Coronary artery (tissue), 2 donors: Measurements from ENCODE around the gene IRAG1.
A peak's percentile ranks its signal among the peaks of the same experiment; 100 is the strongest.

Experiments
- DNase-seq: peaks from one replicate; pipeline ENCODE4 v3.0.0-alpha.2; 2017; ENCODE audit warnings: low spot score
- H3K27ac ChIP-seq, 2 donors: fragments of 200-600 bp; sonication (generic); one replicate each; pipeline ENCODE4 v1.5.1; 2016 to 2019
- H3K4me3 ChIP-seq: fragments of 200-600 bp; sonication (generic); 2 replicates; pipeline ENCODE4 v1.5.1; 2016; ENCODE audit warnings: mild to moderate bottlenecking, moderate library complexity
- TF ChIP-seq, protein P1 (sequence below): fragments of 200-600 bp; sonication (generic); IDR thresholded peaks from one replicate; pipeline ENCODE4 v1.5.1; 2019; ENCODE audit warnings: antibody characterized with exemption

The IRAG1 gene

DNA sequence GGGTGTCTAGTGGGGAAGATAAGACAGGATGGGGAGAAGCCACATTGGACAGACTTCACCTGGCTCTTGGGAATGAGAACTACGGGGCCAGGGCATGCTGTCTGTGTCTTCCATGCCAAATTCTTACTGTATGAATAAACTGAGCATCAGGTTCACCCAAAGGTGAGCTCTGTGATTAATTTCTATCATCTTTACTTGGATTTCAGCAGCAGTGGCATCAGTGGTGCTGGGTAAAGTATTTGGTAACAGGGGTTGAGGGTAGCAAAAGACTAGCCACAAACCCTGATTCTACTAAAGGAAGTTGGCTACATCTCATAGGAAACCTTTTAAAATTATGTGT, 38.8 kb downstream of the IRAG1 start:
- DNase-seq: no peak
- TF ChIP-seq, protein P1, sequence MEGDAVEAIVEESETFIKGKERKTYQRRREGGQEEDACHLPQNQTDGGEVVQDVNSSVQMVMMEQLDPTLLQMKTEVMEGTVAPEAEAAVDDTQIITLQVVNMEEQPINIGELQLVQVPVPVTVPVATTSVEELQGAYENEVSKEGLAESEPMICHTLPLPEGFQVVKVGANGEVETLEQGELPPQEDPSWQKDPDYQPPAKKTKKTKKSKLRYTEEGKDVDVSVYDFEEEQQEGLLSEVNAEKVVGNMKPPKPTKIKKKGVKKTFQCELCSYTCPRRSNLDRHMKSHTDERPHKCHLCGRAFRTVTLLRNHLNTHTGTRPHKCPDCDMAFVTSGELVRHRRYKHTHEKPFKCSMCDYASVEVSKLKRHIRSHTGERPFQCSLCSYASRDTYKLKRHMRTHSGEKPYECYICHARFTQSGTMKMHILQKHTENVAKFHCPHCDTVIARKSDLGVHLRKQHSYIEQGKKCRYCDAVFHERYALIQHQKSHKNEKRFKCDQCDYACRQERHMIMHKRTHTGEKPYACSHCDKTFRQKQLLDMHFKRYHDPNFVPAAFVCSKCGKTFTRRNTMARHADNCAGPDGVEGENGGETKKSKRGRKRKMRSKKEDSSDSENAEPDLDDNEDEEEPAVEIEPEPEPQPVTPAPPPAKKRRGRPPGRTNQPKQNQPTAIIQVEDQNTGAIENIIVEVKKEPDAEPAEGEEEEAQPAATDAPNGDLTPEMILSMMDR: no peak
- H3K27ac ChIP-seq: peak overlapping the region; percentile 86 to 93
- H3K4me3 ChIP-seq: no peak overlapping the region

DNA sequence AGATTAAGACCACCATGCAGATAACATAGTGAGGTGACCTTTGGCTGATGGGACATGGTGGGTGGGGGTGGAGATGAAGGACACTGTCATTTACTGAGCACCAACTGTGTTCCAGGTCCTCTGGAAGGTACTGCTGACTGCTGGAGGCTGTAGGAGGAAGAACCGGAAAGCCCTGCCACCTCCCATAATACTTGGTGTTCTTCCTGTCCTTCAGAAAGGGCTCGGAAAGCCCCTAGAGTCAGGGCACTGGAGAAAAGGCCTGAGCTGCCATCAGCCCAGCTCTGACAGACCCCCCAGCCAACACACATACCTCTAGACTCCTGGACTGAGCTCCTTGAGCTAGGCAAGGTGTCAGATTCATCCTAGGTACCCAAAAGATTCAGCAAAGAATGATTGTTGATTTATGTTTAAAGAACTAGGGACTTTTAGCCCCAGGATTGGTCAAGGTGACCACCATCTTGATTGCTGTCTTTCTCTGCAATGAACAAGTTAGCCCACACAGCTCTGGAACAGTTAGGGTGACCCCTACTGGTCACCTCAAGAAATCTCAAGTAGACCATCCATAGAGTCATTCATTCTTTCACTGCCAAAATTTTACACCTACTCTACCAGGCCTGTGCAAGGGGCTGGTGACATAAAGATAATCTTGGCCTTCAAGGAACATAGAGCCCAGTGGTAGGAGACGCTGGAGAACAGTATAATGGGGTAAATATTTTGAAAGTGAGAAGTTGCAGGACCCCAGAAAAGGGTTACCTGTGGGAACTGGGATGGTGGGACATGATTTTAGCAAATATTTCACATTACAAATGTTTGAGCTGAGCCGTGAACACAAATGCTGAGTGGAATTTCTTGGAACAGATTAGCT, 39.4 kb downstream of the IRAG1 start:
- H3K27ac ChIP-seq: peak overlapping the region; percentile 86 to 93
- H3K4me3 ChIP-seq: no peak overlapping the region
- DNase-seq: no peak
- TF ChIP-seq, protein P1: no peak

DNA sequence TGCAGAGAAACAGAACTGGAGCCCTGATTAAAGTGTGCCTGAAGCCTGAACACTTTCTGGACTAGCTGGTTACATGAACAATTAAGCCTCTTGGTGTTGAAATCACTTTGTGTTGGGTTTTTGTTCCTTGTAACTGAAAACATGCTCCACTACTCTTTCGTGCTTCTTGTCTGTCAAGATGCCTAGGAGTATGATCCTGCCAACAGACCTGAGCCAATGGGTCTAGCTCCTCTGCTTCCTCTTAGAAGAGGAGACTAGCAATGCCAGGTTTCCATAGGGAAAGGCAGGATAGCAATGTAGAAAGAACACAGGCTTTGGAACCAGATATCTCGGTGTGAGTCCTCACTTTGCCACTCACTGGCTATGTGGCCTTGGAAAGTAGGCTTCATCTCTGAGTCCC, 40.3 kb downstream of the IRAG1 start:
- TF ChIP-seq, protein P1: no peak
- no peak for DNase-seq
- Histone ChIP-seq H3K27ac (peak overlapping the region; percentile 86 to 93), H3K4me3 (no peak overlapping the region)

DNA sequence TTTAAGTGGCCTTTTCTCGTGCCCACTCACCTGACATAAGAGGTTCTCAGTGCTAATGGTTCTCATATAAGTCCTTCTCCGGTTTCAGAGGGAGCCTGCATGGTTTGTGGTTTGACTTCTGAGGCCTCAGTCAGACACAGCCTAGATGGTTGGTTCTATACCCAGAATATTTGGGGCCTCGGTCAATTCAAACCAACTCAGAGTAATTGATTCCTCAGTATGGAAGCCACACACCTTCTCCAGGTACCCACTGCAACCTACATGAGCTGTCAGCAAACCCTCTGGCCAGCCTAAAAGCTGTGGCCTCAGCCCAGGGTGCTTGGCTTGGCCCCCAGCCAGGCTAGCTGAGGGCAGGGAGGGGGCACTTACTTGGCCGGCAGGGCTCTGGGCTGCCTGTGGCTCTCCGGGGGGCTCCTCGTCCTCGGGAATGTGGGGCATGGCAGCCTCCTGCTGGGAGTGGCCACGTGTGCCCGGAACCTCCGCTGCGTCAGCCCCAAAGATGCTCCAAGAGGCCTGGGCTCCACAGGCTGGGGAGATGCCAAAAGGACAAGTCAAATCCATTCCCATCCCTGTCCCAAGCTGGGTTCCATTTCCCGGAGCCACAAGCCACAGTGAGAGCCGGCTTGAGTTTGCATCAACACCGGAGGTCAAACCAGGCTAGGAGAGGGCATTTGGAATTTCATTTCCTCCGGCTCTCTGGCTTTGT, 41.7 kb downstream of the IRAG1 start:
- Histone ChIP-seq H3K4me3 (peak overlapping the region; percentile 27), H3K27ac (peak overlapping the region; percentile 86 to 93)
- TF ChIP-seq, protein P1: no peak
- DNase-seq: no peak

DNA sequence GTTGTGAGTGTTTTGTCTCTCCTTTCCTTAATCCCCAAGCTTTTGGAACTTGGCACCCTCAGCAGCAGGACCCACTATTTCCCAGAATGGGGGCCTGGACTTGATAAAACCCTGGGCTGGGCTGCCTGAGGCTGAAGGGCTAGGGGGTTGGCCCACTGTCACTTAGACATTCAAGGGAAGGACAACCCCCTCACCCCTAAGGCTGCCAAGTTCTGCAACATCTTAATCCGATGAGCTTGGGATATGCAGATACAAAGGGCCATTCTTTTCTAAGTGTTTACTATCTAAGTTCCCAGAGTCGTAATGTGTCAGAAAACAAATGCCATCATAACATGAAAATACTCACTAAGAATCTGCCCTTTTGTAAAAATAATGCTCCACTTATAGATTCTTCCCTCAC, 42.9 kb downstream of the IRAG1 start:
- Histone ChIP-seq H3K27ac (peak overlapping the region; percentile 21 to 59), H3K4me3 (no peak overlapping the region)
- TF ChIP-seq, protein P1: no peak
- no peak for DNase-seq

DNA sequence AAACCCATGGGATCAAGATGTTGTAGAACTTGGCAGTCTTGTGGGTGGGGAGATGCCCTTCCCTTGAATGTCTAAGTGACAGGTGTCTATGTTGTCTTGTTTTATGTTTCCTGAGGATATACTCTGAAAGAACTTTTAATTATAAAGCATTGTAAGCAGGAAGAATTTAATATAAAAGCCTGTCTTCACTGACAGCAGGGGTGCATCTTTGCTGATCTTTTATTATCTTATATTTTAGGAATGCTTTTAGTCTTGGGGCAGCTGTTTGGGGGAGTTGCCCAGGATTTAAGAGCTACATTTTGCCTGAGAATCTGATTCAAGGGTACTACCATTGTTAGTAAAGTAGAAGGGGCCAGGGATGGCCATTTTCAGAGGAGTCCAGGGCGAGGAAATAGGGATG, 43.4 kb downstream of the IRAG1 start:
- Histone ChIP-seq H3K27ac (peak overlapping the region; percentile 21 to 59), H3K4me3 (no peak overlapping the region)
- DNase-seq: no peak
- TF ChIP-seq, protein P1: no peak
